ENCODE measurements around the gene NAA80. TPM values are rescaled to one million over a fixed set of nuclear protein-coding genes. Genes with fewer than 3 reads are reported as not detected.

NAA80 gene
- total RNA-seq, 1 experiment from 2014 or later: 8.7 TPM

DNA sequence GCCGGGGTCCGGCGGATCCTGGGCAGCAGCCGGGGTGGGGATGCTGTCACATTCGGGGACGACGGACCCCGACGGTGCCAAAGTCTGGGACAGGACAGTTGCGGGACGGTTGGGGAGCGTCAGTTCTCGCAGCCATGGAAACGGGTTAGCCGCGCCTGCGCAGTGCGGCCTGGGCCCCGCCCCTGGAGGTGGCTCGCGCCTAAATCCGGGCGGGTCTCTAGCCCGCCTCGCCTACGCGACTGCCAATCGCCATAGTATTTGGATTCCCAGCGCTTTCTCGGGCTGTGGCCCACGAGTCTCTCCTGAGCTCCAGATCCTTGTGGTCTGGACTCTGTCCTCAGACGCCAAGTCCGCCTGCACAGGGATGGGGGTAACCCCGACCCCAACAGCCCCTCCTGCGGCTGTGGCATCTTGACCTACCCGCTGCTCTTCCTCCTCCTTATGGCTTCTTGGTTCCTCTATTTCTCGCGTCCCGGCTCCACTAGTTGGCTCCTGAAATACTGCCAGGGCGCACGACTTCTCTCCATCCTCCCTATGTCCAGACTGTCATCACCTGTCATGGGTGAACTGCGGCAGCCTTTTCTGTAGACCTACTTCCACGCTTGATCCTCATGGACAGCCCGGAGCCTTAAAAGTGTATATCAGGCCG lies 46.5 kb upstream of the NAA80 start, which contains the start of gene ZMYND10:
Gene ZMYND10 (minus strand): TSS at position 147 of the 649 bp plus-strand sequence. CDS start 153 bp downstream, outside the sequence.
- TF ChIP-seq EZH2phosphoT487 (IDR thresholded peaks at IDR 0.05; ENCODE audit: borderline replicate concordance, low read length) (no peak), EZH2 (IDR thresholded peaks at IDR 0.05; ENCODE audit: low read length, unreplicated experiment) (no peak)
- TF ChIP-seq, protein P1, sequence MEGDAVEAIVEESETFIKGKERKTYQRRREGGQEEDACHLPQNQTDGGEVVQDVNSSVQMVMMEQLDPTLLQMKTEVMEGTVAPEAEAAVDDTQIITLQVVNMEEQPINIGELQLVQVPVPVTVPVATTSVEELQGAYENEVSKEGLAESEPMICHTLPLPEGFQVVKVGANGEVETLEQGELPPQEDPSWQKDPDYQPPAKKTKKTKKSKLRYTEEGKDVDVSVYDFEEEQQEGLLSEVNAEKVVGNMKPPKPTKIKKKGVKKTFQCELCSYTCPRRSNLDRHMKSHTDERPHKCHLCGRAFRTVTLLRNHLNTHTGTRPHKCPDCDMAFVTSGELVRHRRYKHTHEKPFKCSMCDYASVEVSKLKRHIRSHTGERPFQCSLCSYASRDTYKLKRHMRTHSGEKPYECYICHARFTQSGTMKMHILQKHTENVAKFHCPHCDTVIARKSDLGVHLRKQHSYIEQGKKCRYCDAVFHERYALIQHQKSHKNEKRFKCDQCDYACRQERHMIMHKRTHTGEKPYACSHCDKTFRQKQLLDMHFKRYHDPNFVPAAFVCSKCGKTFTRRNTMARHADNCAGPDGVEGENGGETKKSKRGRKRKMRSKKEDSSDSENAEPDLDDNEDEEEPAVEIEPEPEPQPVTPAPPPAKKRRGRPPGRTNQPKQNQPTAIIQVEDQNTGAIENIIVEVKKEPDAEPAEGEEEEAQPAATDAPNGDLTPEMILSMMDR (conservative IDR thresholded peaks at IDR 0.05; ENCODE audit: low read depth, low read length): no peak
- peaks cover 4% of the 10 kb centered on the region for H3F3A ChIP-seq (ENCODE audit: low read length, unreplicated experiment)
- POLR2A ChIA-PET (ENCODE audit: unreplicated experiment): no interaction called here
- H3K27me3 ChIP-seq (ENCODE audit: low read length): no peaks in the 10 kb centered on the region
- no peaks in the 10 kb centered on the region for H3K9me2 ChIP-seq (replicated peaks; ENCODE audit: low read length)
- H4K20me1 ChIP-seq (ENCODE audit: low read length): no peaks in the 10 kb centered on the region
- peaks cover 23% of the 10 kb centered on the region for H3K4me1 ChIP-seq (ENCODE audit: insufficient read depth, low read length)
- no peak within 1 kb of the TSS for H3K27ac ChIP-seq (ENCODE audit: low read length)
- H2AFZ ChIP-seq (ENCODE audit: low read length): peak within 1 kb of the TSS; percentile 92
- H3K79me2 ChIP-seq (ENCODE audit: low read length): peaks cover 21% of the 10 kb centered on the region
- ATAC-seq (peak; percentile 53), DNase-seq (peak; percentile 76)
- BruUV-seq (replicated peaks): no TSS peak
- no peaks in the 10 kb centered on the region for H3K9me3 ChIP-seq (ENCODE audit: low read length)
- intact Hi-C loops (cut with micrococcal nuclease): no loop called here
- CTCF ChIA-PET: interaction anchor here (1.0 kb wide), 1 partner anchor 8 kb away, joined by 3 read pairs; no protein-coding TSS in a partner anchor
- peak within 1 kb of the TSS; percentile 63 for H3K4me3 ChIP-seq (ENCODE audit: low read length)
- H3K36me3 ChIP-seq (ENCODE audit: low read depth, low read length): no peaks in the 10 kb centered on the region; the same call in 1 of the 2 replicates
- peak within 1 kb of the TSS; percentile 47 for H3K9ac ChIP-seq (ENCODE audit: low read length)
- H3K4me2 ChIP-seq (ENCODE audit: low read length): peak within 1 kb of the TSS; percentile 86

DNA sequence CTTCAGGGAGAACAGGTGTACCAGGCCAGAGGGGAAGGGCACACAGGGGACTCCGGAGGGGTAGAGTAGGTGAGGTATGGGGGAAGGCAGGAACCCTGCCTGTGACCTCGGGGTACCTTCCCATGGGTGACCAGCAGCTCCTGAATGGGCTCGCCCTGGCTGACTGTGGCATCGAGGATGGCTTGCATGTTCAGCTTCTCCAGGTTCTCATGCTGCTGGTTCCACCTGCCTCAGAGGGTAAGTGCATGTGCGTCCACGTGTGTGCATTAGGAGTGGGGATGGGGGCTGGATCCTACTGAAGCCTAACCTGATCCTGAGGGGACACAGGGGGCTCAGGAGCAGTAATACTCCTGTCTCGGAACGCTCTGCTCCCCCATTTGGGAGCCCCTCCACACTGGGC lies 45.8 kb upstream of the NAA80 start:
- Histone ChIP-seq H2AFZ (ENCODE audit: low read length) (peak overlapping the region; percentile 92), H4K20me1 (ENCODE audit: low read length) (no peaks in the 10 kb centered on the region), H3K36me3 (ENCODE audit: low read depth, low read length) (no peaks in the 10 kb centered on the region; the same call in 1 of the 2 replicates), H3K4me3 (ENCODE audit: low read length) (peak overlapping the region; percentile 63; the same call in 1 of the 2 replicates), H3K4me2 (ENCODE audit: low read length) (peak overlapping the region; percentile 86), H3F3A (ENCODE audit: low read length, unreplicated experiment) (peaks cover 4% of the 10 kb centered on the region), H3K9ac (ENCODE audit: low read length) (no peak overlapping the region), H3K79me2 (ENCODE audit: low read length) (peaks cover 16% of the 10 kb centered on the region), H3K27me3 (ENCODE audit: low read length) (no peaks in the 10 kb centered on the region), H3K9me2 (replicated peaks; ENCODE audit: low read length) (no peaks in the 10 kb centered on the region), H3K4me1 (ENCODE audit: insufficient read depth, low read length) (peaks cover 17% of the 10 kb centered on the region), H3K27ac (ENCODE audit: low read length) (no peak overlapping the region), H3K9me3 (ENCODE audit: low read length) (no peaks in the 10 kb centered on the region)
- CTCF ChIA-PET: interaction anchor here (1.0 kb wide), 1 partner anchor 8 kb away, joined by 3 read pairs; no protein-coding TSS in a partner anchor
- POLR2A ChIA-PET (ENCODE audit: unreplicated experiment): no interaction called here
- BruUV-seq (replicated peaks): no TSS peak
- TF ChIP-seq EZH2phosphoT487 (IDR thresholded peaks at IDR 0.05; ENCODE audit: borderline replicate concordance, low read length) (no peak), EZH2 (IDR thresholded peaks at IDR 0.05; ENCODE audit: low read length, unreplicated experiment) (no peak)
- TF ChIP-seq, protein P1 (conservative IDR thresholded peaks at IDR 0.05; ENCODE audit: low read depth, low read length): no peak
- DNase-seq: no peak
- ATAC-seq: no peak
- intact Hi-C loops (cut with micrococcal nuclease): no loop called here

Measured in PC-3 (cell line).